GM18520 (cell line): ENCODE results near the gene HNRNPA3.
"Not testable (repeated sequence)": the region's sequence is repeated elsewhere in the genome, so short reads cannot be mapped to it uniquely, and the experiment has no call there.

Source experiments
- ATAC-seq: cut with Tn5 transposase; IDR thresholded peaks from one replicate; pipeline ENCODE4 v1.9.1; 2021; ENCODE audit not compliant: unreplicated experiment

HNRNPA3 gene

DNA sequence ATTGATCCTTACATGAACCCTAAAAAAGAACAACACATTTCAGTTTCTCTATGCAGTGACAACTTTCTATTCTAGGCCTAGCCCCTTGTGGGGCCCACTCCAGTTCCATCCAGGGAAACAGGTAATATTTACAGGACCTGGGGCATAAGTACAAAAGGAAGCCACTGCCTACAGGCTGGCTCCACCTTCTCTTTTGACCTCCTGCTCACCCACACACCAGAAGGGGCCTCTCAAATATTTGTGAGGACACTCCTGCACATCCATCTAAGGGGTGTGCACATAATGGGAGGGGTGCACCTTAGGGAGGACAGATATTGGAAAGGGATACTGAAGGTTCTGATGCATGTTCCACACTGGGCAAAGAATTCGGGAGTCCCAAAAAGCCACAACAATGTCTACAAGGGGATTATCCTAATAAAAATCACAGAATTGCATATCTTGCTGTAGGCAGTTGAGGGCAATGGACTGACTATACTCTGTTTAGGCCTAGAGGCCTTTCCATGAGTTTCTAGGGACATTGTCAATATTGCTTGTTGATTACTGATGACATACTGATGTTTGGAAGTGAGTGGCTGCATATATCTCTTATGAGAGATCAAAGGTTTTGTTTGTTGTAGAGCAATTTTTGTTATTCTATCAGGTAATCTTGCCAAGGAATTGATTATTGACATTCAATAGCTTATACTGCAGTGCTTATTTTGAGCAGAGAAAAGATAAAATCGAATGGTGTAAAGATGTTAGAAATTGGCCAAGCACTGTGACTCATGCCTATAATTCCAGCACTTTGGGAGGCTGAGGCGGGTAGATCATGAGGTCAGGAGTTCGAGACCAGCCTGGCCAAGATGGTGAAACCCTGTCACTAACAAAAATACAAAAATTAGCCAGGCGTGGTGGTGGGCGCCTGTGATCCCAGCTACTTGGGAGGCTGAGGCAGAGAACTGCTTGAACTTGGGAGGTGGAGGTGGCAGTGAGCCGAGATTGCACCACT is 23.8 kb upstream of the HNRNPA3 start:
- ATAC-seq = no peak

DNA sequence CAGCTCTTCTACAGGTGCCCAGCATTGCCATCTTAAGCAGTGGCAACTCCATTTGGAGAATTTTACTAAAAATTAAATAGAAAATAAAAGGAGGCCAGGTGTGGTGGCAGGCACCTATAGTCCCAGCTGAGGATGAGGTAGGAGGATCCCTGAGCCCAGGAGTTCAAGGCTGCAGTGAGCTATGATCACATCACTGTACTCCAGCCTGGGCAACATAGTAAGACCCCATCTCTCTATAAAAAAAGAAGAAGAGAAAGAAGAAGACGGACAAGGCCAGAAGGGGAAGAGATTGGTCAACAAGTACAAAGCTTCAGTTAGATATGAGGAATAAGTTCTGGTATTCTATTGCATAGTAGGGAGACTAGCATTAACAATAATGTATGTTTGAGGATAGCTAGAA is 21.7 kb upstream of the HNRNPA3 start:
- no peak for ATAC-seq

- no peak for ATAC-seq
These were observed 19.8 kb upstream of the HNRNPA3 start for GRCh38 chr2:177192788-177193187.

GRCh38 chr2:177193240-177193639 is 19.4 kb upstream of the HNRNPA3 start:
- ATAC-seq = peak; percentile 45

- ATAC-seq = no peak
These were observed 17.4 kb upstream of the HNRNPA3 start for GRCh38 chr2:177195194-177195593.

- not testable (repeated sequence) for ATAC-seq
These were observed 12.2 kb upstream of the HNRNPA3 start for GRCh38 chr2:177200419-177200818.

DNA sequence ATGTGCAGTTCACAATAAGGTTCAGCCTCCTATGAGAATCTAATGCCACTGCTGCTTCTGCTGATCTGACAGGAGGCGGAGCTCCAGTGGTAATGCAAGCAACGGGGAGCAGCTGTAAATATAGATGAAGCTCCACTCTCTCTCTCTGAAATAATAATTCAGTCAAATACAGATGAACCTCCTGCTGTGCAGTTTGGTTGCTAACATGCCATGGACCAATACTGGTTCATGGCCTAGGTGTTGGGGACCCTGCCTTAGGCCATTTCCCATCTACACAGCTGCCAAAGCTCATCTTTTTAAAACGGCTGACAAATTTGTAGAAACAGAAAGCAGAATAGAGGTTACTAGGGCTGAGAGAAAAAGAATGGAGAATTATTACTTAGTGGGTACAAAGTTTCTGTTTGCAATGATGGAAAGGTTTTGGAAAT is 10.7 kb upstream of the HNRNPA3 start:
- ATAC-seq = no peak

DNA sequence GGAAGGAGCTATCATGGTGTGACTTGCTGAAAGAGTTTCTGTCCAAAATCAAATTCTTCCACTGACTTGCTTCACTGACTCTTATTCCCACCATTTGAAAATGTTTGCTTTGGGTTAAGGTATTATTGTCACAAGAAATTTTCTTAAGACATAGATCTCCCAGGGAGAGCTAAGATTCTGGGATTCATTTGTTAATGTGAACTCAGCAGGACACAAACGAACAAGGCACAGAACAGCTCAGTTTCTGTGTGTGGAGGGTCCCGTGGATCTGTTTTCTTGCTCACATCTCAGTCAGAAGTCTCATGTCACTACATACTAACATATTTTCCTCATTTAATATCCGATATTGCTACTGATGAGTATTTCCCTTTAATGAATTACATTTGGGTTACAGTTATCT is 8.2 kb upstream of the HNRNPA3 start:
- ATAC-seq = no peak

DNA sequence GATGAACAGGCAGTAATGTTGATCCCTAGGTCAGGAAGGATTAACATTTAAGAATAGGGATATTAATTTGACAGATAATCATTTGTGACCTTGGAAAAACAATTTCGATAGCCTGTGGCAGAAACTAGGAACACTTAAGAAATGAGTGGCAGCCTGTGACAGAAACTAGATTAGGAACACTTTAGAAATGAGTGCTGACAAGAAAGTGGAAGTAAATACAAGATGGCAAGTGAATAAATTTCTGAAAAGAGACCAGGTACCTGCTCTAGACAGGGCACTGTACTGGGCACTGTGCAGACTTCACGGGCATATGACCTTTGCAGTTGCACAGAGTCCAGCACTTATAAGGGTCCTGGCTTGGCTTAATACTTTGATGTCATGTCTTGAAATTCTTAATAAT is 5.5 kb upstream of the HNRNPA3 start:
- ATAC-seq = peak; percentile 53

DNA sequence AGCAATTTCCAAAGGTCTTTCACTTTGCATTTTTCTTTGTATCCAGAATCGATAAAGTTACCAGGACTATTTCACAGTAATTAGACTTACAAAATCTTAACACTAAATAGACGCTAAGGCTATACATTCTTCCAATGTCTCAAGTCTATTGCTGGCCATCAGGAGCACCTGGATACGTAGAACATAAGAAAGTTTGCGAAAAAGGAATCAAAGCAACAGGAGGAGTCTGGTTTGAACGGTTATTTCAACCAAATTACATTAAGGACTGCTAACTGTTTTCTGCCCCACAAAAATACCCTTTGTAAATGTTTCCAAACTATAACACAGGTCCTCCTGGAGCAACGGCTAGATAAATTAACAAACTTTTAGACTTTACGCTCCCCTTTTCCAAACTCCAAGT is 1.4 kb upstream of the HNRNPA3 start:
- no peak for ATAC-seq

DNA sequence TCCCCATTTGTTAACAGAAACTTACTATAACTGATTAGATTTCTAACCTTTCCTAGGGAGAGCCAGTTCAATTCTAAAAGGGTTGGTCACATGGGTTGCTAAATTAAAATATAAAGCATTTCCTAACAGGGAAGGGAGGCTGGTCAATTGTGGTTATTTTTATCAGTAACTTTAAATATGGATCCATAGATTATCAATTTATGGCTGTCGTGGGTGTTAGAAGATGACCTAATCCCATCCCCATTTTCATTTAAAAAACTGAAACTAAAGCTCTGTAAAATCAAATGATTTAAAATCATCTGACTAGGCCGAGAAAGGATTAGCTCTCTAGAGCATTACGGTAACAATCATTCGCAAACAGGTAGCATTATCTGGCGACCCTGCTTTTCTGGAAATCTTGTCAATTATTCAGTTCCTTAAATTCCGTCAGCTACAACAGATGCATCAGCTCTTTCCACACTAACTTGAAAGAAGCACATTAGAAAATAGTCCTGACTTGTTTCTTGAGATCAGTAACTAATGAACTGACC is 953 bp upstream of the HNRNPA3 start:
- ATAC-seq = no peak

DNA sequence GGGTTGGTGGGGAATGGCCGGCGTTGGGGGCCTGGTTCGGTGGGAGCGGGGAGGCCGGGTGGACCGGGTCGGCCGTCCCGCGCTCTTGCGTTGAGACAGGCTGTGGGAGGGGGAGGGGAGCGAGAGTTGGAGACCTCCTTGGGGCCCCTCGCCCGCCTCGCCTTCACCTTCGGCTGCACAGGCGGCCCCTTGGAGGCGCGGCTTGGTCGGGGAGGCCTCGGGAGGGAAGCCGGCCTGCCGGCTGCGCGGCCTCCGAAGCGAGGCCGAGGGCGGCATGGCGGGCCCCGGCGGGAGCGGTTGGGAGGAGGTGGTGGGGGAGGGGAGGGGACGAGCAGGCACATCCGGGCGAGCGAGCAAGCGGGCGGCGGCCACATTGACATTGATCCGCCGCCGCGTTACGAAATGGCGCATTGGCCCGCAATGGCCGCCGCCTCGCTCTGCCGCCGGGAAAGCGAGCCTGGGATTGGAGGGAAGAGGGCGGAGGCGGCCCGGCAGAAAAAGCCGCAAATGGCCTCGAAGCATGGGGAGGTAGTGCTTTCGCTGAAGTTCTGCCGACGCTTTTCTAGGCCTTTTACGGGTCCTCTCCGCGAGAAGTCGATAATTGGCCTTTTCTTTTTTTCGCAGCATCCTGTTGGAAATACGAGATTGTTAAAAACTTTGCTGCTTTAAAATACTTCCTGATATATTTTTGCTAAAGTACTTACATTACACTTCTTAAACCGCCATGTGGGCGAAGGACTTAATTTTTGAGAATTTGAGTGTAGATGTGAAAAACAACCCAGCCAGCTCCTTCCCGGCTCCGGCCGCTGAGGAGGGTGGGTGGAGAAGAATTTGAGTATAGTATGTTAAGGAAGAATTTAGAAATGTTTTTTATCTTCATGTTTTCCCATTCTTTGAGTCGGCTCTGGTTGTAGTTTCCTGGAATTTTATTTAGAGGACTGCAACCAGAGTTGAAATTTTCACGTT is 580 bp downstream of the HNRNPA3 start:
- ATAC-seq = peak; percentile 30

DNA sequence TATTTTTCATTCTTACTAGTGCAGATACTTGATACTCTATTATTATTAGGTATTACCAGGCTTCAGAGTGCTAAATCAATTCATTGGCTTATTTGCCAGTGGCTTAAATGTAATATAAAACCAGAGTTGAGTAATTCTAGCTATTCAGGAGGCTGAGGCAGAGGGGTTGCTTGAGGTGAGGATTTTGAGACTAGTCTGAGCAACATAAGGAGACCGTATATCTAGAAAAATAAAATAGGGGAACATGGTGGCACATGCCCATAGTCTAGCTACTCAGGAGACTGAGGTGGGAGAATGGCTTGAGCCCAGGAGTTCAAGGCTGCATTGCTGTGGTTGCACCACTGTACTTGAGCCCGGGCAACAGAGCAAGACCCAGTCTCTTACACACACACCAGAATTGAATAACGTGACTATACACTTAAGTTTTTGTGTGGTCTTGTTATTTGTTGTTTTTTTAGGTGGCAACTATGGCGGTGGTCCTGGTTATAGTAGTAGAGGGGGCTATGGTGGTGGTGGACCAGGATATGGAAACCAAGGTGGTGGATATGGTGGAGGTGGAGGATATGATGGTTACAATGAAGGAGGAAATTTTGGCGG is 4.8 kb downstream of the HNRNPA3 start:
- no peak for ATAC-seq

DNA sequence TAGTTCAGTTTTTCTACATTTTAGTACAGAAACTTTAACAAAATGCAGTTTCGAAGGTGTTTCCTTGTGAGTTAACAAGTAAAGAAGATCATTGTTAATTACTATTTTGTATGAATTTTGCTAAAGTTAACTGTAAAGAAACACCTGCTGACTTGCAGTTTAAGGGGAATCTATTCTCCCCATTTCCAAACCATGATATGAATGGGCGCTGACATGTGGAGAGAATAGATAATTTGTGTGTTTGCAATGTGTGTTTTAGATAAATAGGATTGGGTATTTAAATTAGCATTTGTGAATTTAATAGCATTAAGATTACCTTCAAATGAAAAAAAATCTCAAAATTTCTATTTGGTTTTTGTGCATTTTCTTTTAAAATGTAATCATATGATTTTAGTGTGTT is 7.2 kb downstream of the HNRNPA3 start:
- ATAC-seq = not testable (repeated sequence)

DNA sequence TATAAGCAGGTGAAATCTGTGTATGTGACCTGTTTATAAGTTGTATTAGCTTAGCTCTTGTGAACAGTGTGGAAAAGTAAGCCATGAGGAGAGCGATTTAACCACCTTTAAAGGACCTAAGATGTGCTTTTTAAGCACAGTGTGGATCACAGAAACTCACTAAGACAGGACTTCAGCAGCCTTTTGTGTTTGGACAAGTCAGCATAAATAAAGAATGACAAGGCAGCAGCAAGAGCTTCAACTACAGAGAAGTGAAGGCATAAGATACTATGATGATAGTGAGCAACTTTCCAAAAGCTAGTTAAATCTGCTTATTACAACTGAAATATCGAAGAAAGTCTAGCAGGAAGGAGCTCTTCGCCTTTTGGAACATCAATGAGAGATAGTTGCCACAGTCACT is 8.9 kb downstream of the HNRNPA3 start:
- ATAC-seq = no peak

GRCh38 chr2:177221970-177222369 is 9.4 kb downstream of the HNRNPA3 start:
- no peak for ATAC-seq

GRCh38 chr2:177223436-177223835 is 10.8 kb downstream of the HNRNPA3 start:
- ATAC-seq = not testable (repeated sequence)

- ATAC-seq = no peak
These were observed 13.4 kb downstream of the HNRNPA3 start for GRCh38 chr2:177225965-177226360.

- ATAC-seq = no peak
These were observed 17.0 kb downstream of the HNRNPA3 start for GRCh38 chr2:177229442-177230242.

DNA sequence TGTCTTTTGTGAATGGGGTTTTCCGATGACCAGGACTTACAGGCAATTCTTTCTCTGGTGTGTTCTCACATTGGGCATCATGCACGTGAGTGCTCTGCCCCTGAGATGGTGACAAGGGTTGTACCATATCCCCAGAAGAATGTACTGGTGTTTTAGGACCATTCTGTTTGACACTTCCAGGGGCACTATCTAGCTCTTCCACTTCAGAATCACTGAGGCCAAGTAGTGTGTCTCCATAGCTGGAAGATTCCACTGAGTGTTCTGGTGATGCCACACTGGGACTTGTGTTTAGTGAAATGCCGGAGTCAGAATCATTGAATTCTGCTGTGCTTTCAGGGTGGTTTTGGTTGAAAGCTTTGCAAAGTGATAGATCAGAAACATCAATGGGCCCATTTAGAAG is 18.7 kb downstream of the HNRNPA3 start:
- ATAC-seq = no peak
